ENCODE results near the gene FYCO1. TPM values are rescaled to one million over a fixed set of nuclear protein-coding genes. Genes with fewer than 3 reads are reported as not detected.

FYCO1 gene
- total and polyA plus RNA-seq, 10 of the 15 experiments (the other 5 are each of a cell fraction or from before 2014, with no cell fraction given), result 1.5 to 8.4 (median 6.5) TPM

DNA sequence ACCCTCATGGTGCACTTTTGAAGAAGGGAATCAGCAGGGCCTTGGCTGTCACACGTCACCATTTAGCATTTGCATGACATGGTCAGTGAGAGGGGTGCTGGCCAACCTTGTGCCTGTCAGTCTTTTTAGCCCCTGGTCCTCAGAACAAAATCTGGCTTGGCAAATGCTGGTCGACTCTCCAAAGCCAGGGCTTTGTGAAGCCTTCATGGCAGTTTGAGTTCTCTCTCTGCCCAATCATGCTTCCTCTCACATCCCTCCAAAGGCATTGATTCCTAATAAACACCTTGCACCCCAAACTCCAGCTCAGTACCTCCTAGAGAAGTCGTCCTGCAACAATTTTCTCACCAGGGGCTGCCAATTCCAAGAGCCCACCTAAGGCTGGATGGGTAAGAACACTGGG, 89.9 kb downstream of the FYCO1 start (continued):
- no peak for TF ChIP-seq STAT1 (conservative IDR thresholded peaks at IDR 0.05)
- TF ChIP-seq, protein P1, sequence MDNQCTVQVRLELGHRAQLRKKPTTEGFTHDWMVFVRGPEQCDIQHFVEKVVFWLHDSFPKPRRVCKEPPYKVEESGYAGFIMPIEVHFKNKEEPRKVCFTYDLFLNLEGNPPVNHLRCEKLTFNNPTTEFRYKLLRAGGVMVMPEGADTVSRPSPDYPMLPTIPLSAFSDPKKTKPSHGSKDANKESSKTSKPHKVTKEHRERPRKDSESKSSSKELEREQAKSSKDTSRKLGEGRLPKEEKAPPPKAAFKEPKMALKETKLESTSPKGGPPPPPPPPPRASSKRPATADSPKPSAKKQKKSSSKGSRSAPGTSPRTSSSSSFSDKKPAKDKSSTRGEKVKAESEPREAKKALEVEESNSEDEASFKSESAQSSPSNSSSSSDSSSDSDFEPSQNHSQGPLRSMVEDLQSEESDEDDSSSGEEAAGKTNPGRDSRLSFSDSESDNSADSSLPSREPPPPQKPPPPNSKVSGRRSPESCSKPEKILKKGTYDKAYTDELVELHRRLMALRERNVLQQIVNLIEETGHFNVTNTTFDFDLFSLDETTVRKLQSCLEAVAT (IDR thresholded peaks at IDR 0.05), result no peak

GRCh38 chr3:45904931-45905330, 90.7 kb downstream of the FYCO1 start:
- H3K27me3 ChIP-seq (replicated peaks in 1 of 2; ENCODE audit: control insufficient read depth in 2 of 2, insufficient read depth in 2 of 2, low read length in 1 of 2), result peaks cover 0 to 9% of the 10 kb centered on the region in 2 experiments; a peak in 1 of 4 replicates
- RAD21 ChIA-PET (ENCODE audit: unreplicated experiment), result interaction anchor here (0.8 to 10.5 kb wide), 21 partner anchors 10 to 172 kb away, joined by 3 to 229 read pairs (median 4); partner anchors contain the start of gene CCR9
- peaks cover 17% of the 10 kb centered on the region for H3K4me1 ChIP-seq (ENCODE audit: control insufficient read depth, insufficient read depth, low read length)
- peak overlapping the region; percentile 42; the same call in 1 of the 2 replicates for H3K27ac ChIP-seq (ENCODE audit: control insufficient read depth, insufficient read depth)
- FAIRE-seq, result peak; percentile 68
- intact Hi-C loops (cut with micrococcal nuclease; ENCODE audit: unreplicated experiment), result loop anchor here (1.0 kb wide), 1 partner anchor 44 kb away; no protein-coding TSS in a partner anchor
- SMC1A ChIA-PET (ENCODE audit: uncharacterized antibody, unreplicated experiment), result interaction anchor here (0.6 to 11.8 kb wide), 23 partner anchors 8 to 769 kb away, joined by 3 to 199 read pairs (median 6); partner anchors contain the start of genes CCR9 and LZTFL1
- H3K79me2 ChIP-seq (ENCODE audit: control insufficient read depth, insufficient read depth, low read length), result no peaks in the 10 kb centered on the region
- no peak overlapping the region for H2AFZ ChIP-seq (ENCODE audit: control insufficient read depth, low read depth, low read length)
- ATAC-seq, result peak; percentile 87
- no peak overlapping the region for H3K9ac ChIP-seq (ENCODE audit: control insufficient read depth, insufficient read depth, low read length)
- H3K4me2 ChIP-seq (ENCODE audit: control insufficient read depth, insufficient read depth), result no peak overlapping the region
- H3K4me3 ChIP-seq, result no peak overlapping the region
- no peaks in the 10 kb centered on the region for H4K20me1 ChIP-seq (ENCODE audit: control insufficient read depth, insufficient read depth)
- POLR2A ChIA-PET, result interaction anchor here (0.8 to 2.9 kb wide), 11 partner anchors 10 to 161 kb away, joined by 3 to 29 read pairs (median 5); partner anchors contain the start of gene CCR9
- peaks cover 23% of the 10 kb centered on the region; the same call in 2 of the 3 replicates for H3K9me3 ChIP-seq (replicated peaks; ENCODE audit: control insufficient read depth, insufficient read depth, low read length)
- 22% methylated on average over 3 of the region's 3 CpGs for WGBS (ENCODE audit: insufficient coverage, insufficient replicate concordance, low lambda C conversion rate, missing lambda C conversion rate)
- H3K36me3 ChIP-seq (ENCODE audit: control insufficient read depth in 2 of 2, insufficient read depth in 2 of 2, low read length in 1 of 2), result peaks cover 0 to 8% of the 10 kb centered on the region in 2 experiments; a peak in 3 of 4 replicates
- BruUV-seq (replicated peaks), result no TSS peak
- CTCF ChIA-PET, result interaction anchor here (0.7 to 8.5 kb wide), 12 partner anchors 8 to 145 kb away, joined by 3 to 67 read pairs (median 5); partner anchors contain the start of gene CCR9
- peak; percentile 21 for DNase-seq (ENCODE audit: low read depth, low spot score)
- in situ Hi-C loops (cut with MboI), result no loop called here
- peak; percentile 45; the same call in 1 of the 2 replicates for TF ChIP-seq SMAD5 (IDR thresholded peaks at IDR 0.05; ENCODE audit: low read depth)
- no peak for TF ChIP-seq NKRF (conservative IDR thresholded peaks at IDR 0.05)
- TF ChIP-seq, protein P2, sequence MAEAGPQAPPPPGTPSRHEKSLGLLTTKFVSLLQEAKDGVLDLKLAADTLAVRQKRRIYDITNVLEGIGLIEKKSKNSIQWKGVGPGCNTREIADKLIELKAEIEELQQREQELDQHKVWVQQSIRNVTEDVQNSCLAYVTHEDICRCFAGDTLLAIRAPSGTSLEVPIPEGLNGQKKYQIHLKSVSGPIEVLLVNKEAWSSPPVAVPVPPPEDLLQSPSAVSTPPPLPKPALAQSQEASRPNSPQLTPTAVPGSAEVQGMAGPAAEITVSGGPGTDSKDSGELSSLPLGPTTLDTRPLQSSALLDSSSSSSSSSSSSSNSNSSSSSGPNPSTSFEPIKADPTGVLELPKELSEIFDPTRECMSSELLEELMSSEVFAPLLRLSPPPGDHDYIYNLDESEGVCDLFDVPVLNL (IDR thresholded peaks at IDR 0.05; ENCODE audit: low read depth, low read length), result no peak
- TF ChIP-seq CUX1 (IDR thresholded peaks at IDR 0.05; ENCODE audit: insufficient replicate concordance, low read depth, low read length), result no peak
- TF ChIP-seq MEF2A (IDR thresholded peaks at IDR 0.05; ENCODE audit: insufficient read depth, low read depth, low read length), result peak; percentile 45; the same call in 1 of the 2 replicates
- 0 out of 2 replicates have a peak, but pooled peaks have one; percentile 64 for TF ChIP-seq ZNF24 (IDR thresholded peaks at IDR 0.05)
- TF ChIP-seq TBL1XR1 (IDR thresholded peaks at IDR 0.05; ENCODE audit: low read depth, low read length), result peak; percentile 63; the same call in 1 of the 2 replicates
- peak; percentile 58 for TF ChIP-seq MEF2B (IDR thresholded peaks at IDR 0.05; ENCODE audit: partially characterized antibody, poor library complexity, severe bottlenecking)
- TF ChIP-seq MXI1 (IDR thresholded peaks at IDR 0.05; ENCODE audit: low read depth, low read length), result peak; percentile 64; the same call in 1 of the 2 replicates

Measured in GM12878 (cell line).